Neural cell (in vitro differentiated cells): ENCODE measurements around the gene SELENOO. TPM values are rescaled to one million over a fixed set of nuclear protein-coding genes. Genes with fewer than 3 reads are reported as not detected.

Experiments
- H2AFZ ChIP-seq: fragments of 200-600, 300-800 bp; sonication (generic), shearing (Covaris generic); 2 replicates; pipeline ENCODE4 v1.6.0; 2014; ENCODE audit warnings: low read depth, mild to moderate bottlenecking, antibody characterized with exemption, low read length, moderate library complexity
- H3F3A ChIP-seq: fragments of 200-600 bp; shearing (Covaris generic); 2 replicates; pipeline ENCODE4 v1.6.1; 2016; ENCODE audit warnings: mild to moderate bottlenecking, moderate library complexity, mixed read lengths, antibody characterized with exemption, low read length; ENCODE audit not compliant: insufficient read depth, poor library complexity, severe bottlenecking
- H3K27ac ChIP-seq: fragments of 200-600, 300-800 bp; sonication (generic), shearing (Covaris generic); 2 replicates; pipeline ENCODE4 v1.5.1; 2014; ENCODE audit warnings: mild to moderate bottlenecking, low read length, moderate library complexity
- H3K27me3 ChIP-seq: fragments of 300-800, 200-600 bp; sonication (generic), shearing (Covaris generic); 2 replicates; pipeline ENCODE4 v1.6.0; 2014; ENCODE audit warnings: mild to moderate bottlenecking, low read depth, low read length, moderate library complexity; ENCODE audit not compliant: insufficient read depth
- H3K36me3 ChIP-seq: fragments of 300-800, 200-600 bp; sonication (generic), shearing (Covaris generic); 2 replicates; pipeline ENCODE4 v1.5.1; 2014; ENCODE audit warnings: mild to moderate bottlenecking, antibody characterized with exemption, low read length, moderate library complexity; ENCODE audit not compliant: insufficient read depth
- H3K4me2 ChIP-seq: fragments of 300-800, 200-600 bp; sonication (generic), shearing (Covaris generic); 2 replicates; pipeline ENCODE4 v1.6.0; 2014; ENCODE audit warnings: mild to moderate bottlenecking, low read length
- H3K4me3 ChIP-seq: fragments of 300-800, 200-600 bp; sonication (generic), shearing (Covaris generic); 2 replicates; pipeline ENCODE4 v1.5.1; 2014; ENCODE audit warnings: mild to moderate bottlenecking, low read length, moderate library complexity
- H3K79me2 ChIP-seq: fragments of 200-600 bp; shearing (Covaris generic); replicated peaks from 2 replicates; pipeline ENCODE4 v1.6.0; 2014; ENCODE audit warnings: mild to moderate bottlenecking, low read length, moderate library complexity; ENCODE audit not compliant: insufficient read depth
- H3K9ac ChIP-seq: fragments of 300-800, 200-600 bp; sonication (generic), shearing (Covaris generic); 2 replicates; pipeline ENCODE4 v1.6.1; 2016; ENCODE audit warnings: mild to moderate bottlenecking, low read length, mixed read lengths
- H3K9me2 ChIP-seq: fragments of 200-600 bp; shearing (Covaris generic); 2 replicates; pipeline ENCODE4 v1.6.1; 2016; ENCODE audit warnings: mild to moderate bottlenecking, low read length, mixed read lengths; ENCODE audit not compliant: insufficient read depth
- H3K9me3 ChIP-seq: fragments of 200-600, 300-800 bp; sonication (generic), shearing (Covaris generic); 2 replicates; pipeline ENCODE4 v1.6.1; 2016; ENCODE audit warnings: mild to moderate bottlenecking, mixed run types, low read length, moderate library complexity, mixed read lengths
- H4K20me1 ChIP-seq: fragments of 200-600 bp; shearing (Covaris generic); 2 replicates; pipeline ENCODE4 v1.6.1; 2016; ENCODE audit warnings: mild to moderate bottlenecking, mixed run types; ENCODE audit not compliant: insufficient read depth
- CTCF ChIP-seq: fragments of 450-650 bp; IDR thresholded peaks from 2 replicates; pipeline ENCODE4 v1.5.1; 2014; ENCODE audit warnings: antibody characterized with exemption, mild to moderate bottlenecking, moderate library complexity; ENCODE audit not compliant: poor library complexity, severe bottlenecking
- EP300 ChIP-seq: fragments of 450-650 bp; conservative IDR thresholded peaks from 2 replicates; pipeline ENCODE4 v1.6.1; 2014; ENCODE audit warnings: antibody characterized with exemption, mild to moderate bottlenecking, moderate library complexity; ENCODE audit not compliant: poor library complexity, severe bottlenecking
- EZH2 ChIP-seq: fragments of 200-600, 300-800 bp; shearing (Covaris generic), sonication (generic); IDR thresholded peaks from 2 replicates; pipeline ENCODE4 v1.6.1; 2014; ENCODE audit warnings: antibody characterized with exemption, low read length, borderline replicate concordance, mild to moderate bottlenecking; ENCODE audit not compliant: insufficient read depth, poor library complexity, severe bottlenecking
- MXI1 ChIP-seq: fragments of 450-650 bp; conservative IDR thresholded peaks from 2 replicates; pipeline ENCODE4 v1.6.1; 2014; ENCODE audit warnings: antibody characterized with exemption, mild to moderate bottlenecking; ENCODE audit not compliant: poor library complexity, severe bottlenecking
- POLR2AphosphoS5 ChIP-seq: IDR thresholded peaks from 2 replicates; pipeline ENCODE4 v1.6.1; 2012
- RAD21 ChIP-seq: fragments of 450-650 bp; conservative IDR thresholded peaks from 2 replicates; pipeline ENCODE4 v1.6.1; 2014; ENCODE audit warnings: antibody characterized with exemption, mild to moderate bottlenecking, moderate library complexity
- REST ChIP-seq: IDR thresholded peaks from 2 replicates; pipeline ENCODE4 v1.6.1; 2012; ENCODE audit warnings: borderline replicate concordance
- SMC3 ChIP-seq: fragments of 450-650 bp; conservative IDR thresholded peaks from 2 replicates; pipeline ENCODE4 v1.6.1; 2014; ENCODE audit warnings: antibody characterized with exemption, mild to moderate bottlenecking, moderate library complexity; ENCODE audit not compliant: poor library complexity
- TAF1 ChIP-seq: IDR thresholded peaks from 2 replicates; pipeline ENCODE4 v1.6.1; 2012; ENCODE audit warnings: low read depth
- polyA plus RNA-seq: library from polyadenylated mRNA; depleted of rRNA; stranded (reverse); fragments of >200 nt; gene quantifications from 2 replicates; pipeline ENCODE4 v1.2.3, GENCODE V29; 2014

Gene SELENOO
- polyA plus RNA-seq, 1 donor from 2014 or later, result 42.0 TPM

- H3F3A ChIP-seq, result no peaks in the 10 kb centered on the region
- no peaks in the 10 kb centered on the region for H4K20me1 ChIP-seq
- H3K4me3 ChIP-seq, result peak overlapping the region; percentile 83
- peak overlapping the region; percentile 72 for H3K9ac ChIP-seq
- no peaks in the 10 kb centered on the region for H3K9me3 ChIP-seq
- H3K4me2 ChIP-seq, result peak overlapping the region; percentile 76
- no peak overlapping the region for H2AFZ ChIP-seq
- no peaks in the 10 kb centered on the region for H3K36me3 ChIP-seq
- no peaks in the 10 kb centered on the region for H3K27me3 ChIP-seq
- TF ChIP-seq CTCF, result no peak
- peak overlapping the region; percentile 61 for H3K27ac ChIP-seq
- H3K79me2 ChIP-seq, result peaks cover 6% of the 10 kb centered on the region
- no peaks in the 10 kb centered on the region for H3K9me2 ChIP-seq
Measured at GRCh38 chr22:50260434-50260800, 59.6 kb downstream of the SELENOO start.

GRCh38 chr22:50260801-50261614 lies 60.2 kb downstream of the SELENOO start:
- peak overlapping the region; percentile 61 for H3K27ac ChIP-seq
- no peaks in the 10 kb centered on the region for H3K27me3 ChIP-seq
- H2AFZ ChIP-seq, result no peak overlapping the region
- no peaks in the 10 kb centered on the region for H3F3A ChIP-seq
- TF ChIP-seq REST (no peak), POLR2AphosphoS5 (no peak), MXI1 (peak; percentile 79)
- peaks cover 6% of the 10 kb centered on the region for H3K79me2 ChIP-seq
- peak overlapping the region; percentile 83 for H3K4me3 ChIP-seq
- H4K20me1 ChIP-seq, result no peaks in the 10 kb centered on the region
- H3K9me2 ChIP-seq, result no peaks in the 10 kb centered on the region
- no peaks in the 10 kb centered on the region for H3K9me3 ChIP-seq
- H3K4me2 ChIP-seq, result peak overlapping the region; percentile 76
- H3K36me3 ChIP-seq, result no peaks in the 10 kb centered on the region
- H3K9ac ChIP-seq, result peak overlapping the region; percentile 72

GRCh38 chr22:50261615-50262459 lies 61.0 kb downstream of the SELENOO start, which contains the start of gene MAPK12:
MAPK12 (minus strand) TSS chr22:50261683; CDS start chr22:50261509, 174 bp downstream.
- Histone ChIP-seq H4K20me1 (no peaks in the 10 kb centered on the region), H3K4me2 (peak within 1 kb of the TSS; percentile 76), H3K4me3 (peak within 1 kb of the TSS; percentile 83), H3K27ac (peak within 1 kb of the TSS; percentile 61), H3K79me2 (peaks cover 6% of the 10 kb centered on the region), H3K27me3 (no peaks in the 10 kb centered on the region), H3K36me3 (no peaks in the 10 kb centered on the region), H3K9me3 (no peaks in the 10 kb centered on the region), H3K9me2 (no peaks in the 10 kb centered on the region), H3K9ac (peak within 1 kb of the TSS; percentile 72), H2AFZ (no peak within 1 kb of the TSS), H3F3A (no peaks in the 10 kb centered on the region)
- TF ChIP-seq REST, result no peak
- no peak for TF ChIP-seq EP300
- TF ChIP-seq POLR2AphosphoS5, result no peak
- no peak for TF ChIP-seq SMC3
- no peak for TF ChIP-seq EZH2
- TF ChIP-seq TAF1, result no peak
- no peak for TF ChIP-seq RAD21
- no peak for TF ChIP-seq MXI1
